ENCODE measurements around the gene ZNF414.

ZNF414 gene

GRCh38 chr19:8461891-8462290 is 52.1 kb downstream of the ZNF414 start:
- FAIRE-seq, result no peak

GRCh38 chr19:8461376-8461775 is 52.6 kb downstream of the ZNF414 start:
- FAIRE-seq, result no peak

GRCh38 chr19:8460516-8461298 is 53.3 kb downstream of the ZNF414 start:
- FAIRE-seq, result no peak

Data from G401.6 (cell line).